ENCODE data around the gene LRBA. TPM values are rescaled to one million over a fixed set of nuclear protein-coding genes. Genes with fewer than 3 reads are reported as not detected.

The LRBA gene
- total and polyA plus RNA-seq, 9 donors: 9.7 to 49.2 (median 30.4) TPM

- no peak for DNase-seq
- intact Hi-C loops (cut with DNase I): no loop called here
- no peak for TF ChIP-seq EP300 (IDR thresholded peaks at IDR 0.05)
- no peak for TF ChIP-seq POLR2A (IDR thresholded peaks at IDR 0.05)
- no peak for TF ChIP-seq CTCF (IDR thresholded peaks at IDR 0.05)
- H3K36me3 ChIP-seq: no peaks in the 10 kb centered on the region
- H3K9me3 ChIP-seq: no peaks in the 10 kb centered on the region
- no peak overlapping the region for H3K27ac ChIP-seq
- no peak overlapping the region for H3K4me3 ChIP-seq
- H3K27me3 ChIP-seq: no peaks in the 10 kb centered on the region
- no peaks in the 10 kb centered on the region for H3K4me1 ChIP-seq (ENCODE audit: insufficient read depth)
- 74 to 87% (median 79%) methylated on average over 3 of the region's 3 CpGs for WGBS, 3 donors
Measured at GRCh38 chr4:151025759-151026158, 10.7 kb upstream of the LRBA start.

- no peak overlapping the region for H3K27ac ChIP-seq
- TF ChIP-seq CTCF (IDR thresholded peaks at IDR 0.05): no peak
- TF ChIP-seq EP300 (IDR thresholded peaks at IDR 0.05): no peak
- TF ChIP-seq POLR2A (IDR thresholded peaks at IDR 0.05): no peak
- H3K4me1 ChIP-seq (ENCODE audit: insufficient read depth): no peaks in the 10 kb centered on the region
- H3K36me3 ChIP-seq: no peaks in the 10 kb centered on the region
- no peak overlapping the region for H3K4me3 ChIP-seq
- H3K27me3 ChIP-seq: no peaks in the 10 kb centered on the region
- intact Hi-C loops (cut with DNase I): no loop called here
- H3K9me3 ChIP-seq: no peaks in the 10 kb centered on the region
- DNase-seq: no peak
- WGBS, 3 donors: 67 to 79% (median 70%) methylated on average over 2 of the region's 2 CpGs
Measured at GRCh38 chr4:151022586-151022985, 7.5 kb upstream of the LRBA start.

DNA sequence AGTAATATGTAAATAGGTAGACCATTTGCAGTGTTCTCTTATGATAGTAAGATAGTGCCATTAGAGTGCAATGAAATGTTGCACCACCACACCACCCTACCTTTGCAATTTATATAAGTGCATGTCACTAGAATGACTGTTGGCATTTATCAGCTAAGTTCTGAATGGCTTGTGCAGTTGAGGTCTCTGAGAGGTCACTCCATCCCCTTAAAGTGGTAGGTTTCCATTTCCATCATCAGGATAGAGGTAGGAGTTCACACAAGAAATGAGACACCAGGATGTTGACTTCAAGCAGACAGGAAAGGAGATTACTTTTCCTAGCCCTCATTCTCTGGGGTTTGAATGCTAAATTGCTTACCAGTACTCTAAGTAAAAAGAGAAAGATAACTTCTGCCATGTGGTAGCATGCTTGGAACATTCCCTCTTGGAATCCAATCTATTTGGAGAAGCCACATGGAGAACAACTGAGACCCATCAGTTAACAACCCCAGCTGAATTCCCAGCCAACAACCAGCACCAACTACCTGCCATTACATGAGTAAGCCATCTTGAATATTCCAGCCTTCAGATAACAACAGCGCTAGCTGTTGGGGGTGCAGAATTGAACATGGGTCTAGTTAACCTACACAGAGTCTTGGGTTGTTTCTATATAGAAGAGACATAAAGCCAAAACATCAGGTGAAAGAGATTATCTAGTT, 6.7 kb upstream of the LRBA start:
- intact Hi-C loops (cut with DNase I): no loop called here

More for the DNA sequence above, 6.7 kb upstream of the LRBA start:
- no peaks in the 10 kb centered on the region for H3K27me3 ChIP-seq
- no peaks in the 10 kb centered on the region for H3K36me3 ChIP-seq
- no peak overlapping the region for H3K27ac ChIP-seq
- H3K4me3 ChIP-seq: no peak overlapping the region
- no peaks in the 10 kb centered on the region for H3K9me3 ChIP-seq
- 88 to 100% (median 99%) methylated on average over 1 of the region's 1 CpG for WGBS, 3 donors
- no peak for TF ChIP-seq CTCF (IDR thresholded peaks at IDR 0.05)
- TF ChIP-seq EP300 (IDR thresholded peaks at IDR 0.05): no peak
- TF ChIP-seq POLR2A (IDR thresholded peaks at IDR 0.05): no peak
- no peaks in the 10 kb centered on the region for H3K4me1 ChIP-seq (ENCODE audit: insufficient read depth)
- DNase-seq: no peak

Measured in ovary (tissue), 9 donors.